ENCODE data around the gene PTPRG. TPM values are rescaled to one million over a fixed set of nuclear protein-coding genes. Genes with fewer than 3 reads are reported as not detected.

Gene PTPRG
- total RNA-seq (10 to 100 TPM; 69.2 to 88.4 TPM), polyA plus RNA-seq (ENCODE audit: insufficient read length in 6 of 6) (10 to 100 TPM; 50.9 to 65.1 (median 53.5) TPM)
- long read RNA-seq, donor 1, partial matches to known transcripts, result 22 of 24 reads
- long read RNA-seq, donor 1, other reads (novel, unspliced or antisense), result 0 of 24 reads
- long read RNA-seq, donor 2, partial matches to known transcripts, result 2,608 of 2,610 reads
- long read RNA-seq, donor 2, other reads (novel, unspliced or antisense), result 0 of 2,610 reads
- long read RNA-seq, donor 3, partial matches to known transcripts, result 0 of 1 reads
- long read RNA-seq, donor 3, other reads (novel, unspliced or antisense), result 0 of 1 reads
- long read RNA-seq, donor 4, partial matches to known transcripts, result 0 of 3 reads
- long read RNA-seq, donor 4, other reads (novel, unspliced or antisense), result 3 of 3 reads
- long read RNA-seq, donor 5, partial matches to known transcripts, result 1,739 of 1,740 reads
- long read RNA-seq, donor 5, other reads (novel, unspliced or antisense), result 0 of 1,740 reads
- long read RNA-seq, donor 6, result 0 reads
- long read RNA-seq, donor 7, result 0 reads
- long read RNA-seq, donor 8, partial matches to known transcripts, result 0 of 2 reads
- long read RNA-seq, donor 8, other reads (novel, unspliced or antisense), result 0 of 2 reads
- long read RNA-seq, donor 9, result 0 reads
- long read RNA-seq, donor 10, partial matches to known transcripts, result 1 of 6 reads
- long read RNA-seq, donor 10, other reads (novel, unspliced or antisense), result 5 of 6 reads
- long read RNA-seq, donor 11, partial matches to known transcripts, result 0 of 1 reads
- long read RNA-seq, donor 11, other reads (novel, unspliced or antisense), result 0 of 1 reads
- long read RNA-seq, donor 12, partial matches to known transcripts, result 1,206 of 1,206 reads
- long read RNA-seq, donor 12, other reads (novel, unspliced or antisense), result 0 of 1,206 reads

DNA sequence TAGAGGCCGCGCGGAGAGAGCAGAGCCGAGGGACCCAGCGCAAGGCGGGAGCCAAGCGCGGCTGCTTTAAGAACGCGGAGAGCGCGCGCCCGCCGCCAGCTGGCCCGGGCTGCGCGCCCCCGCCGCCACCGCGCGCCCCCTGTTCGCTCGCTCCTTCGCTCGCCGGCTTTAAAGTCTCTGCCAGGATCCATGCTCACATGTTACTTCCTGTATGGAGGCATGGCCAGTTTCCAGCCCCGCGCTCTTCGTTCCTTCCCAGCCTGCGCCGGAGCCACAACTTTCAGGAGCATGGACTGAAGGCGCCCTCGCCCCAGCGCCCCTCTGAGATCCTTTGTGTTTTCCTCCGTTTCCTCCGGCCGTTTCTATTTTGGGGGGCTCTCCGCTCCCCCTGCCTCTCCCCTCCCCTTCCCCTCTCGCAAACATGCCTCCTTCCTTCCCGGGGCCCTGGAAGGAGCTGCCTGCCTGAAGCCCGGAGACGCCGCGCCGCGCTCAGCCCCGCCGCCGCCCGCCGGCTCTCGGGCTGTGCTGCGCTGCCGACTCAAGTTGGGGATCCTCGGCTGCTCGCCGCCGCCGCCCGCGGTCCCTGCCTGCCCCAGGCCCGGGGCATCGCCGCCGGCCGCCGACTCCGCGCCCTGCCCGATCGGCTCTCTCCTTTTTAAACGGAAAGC lies at the start of gene PTPRG:
PTPRG (plus strand) TSS at position 198 of the 668 bp plus-strand sequence. CDS start 717 bp downstream, outside the sequence.
- peak; percentile 80 for ATAC-seq
- H3K4me1 ChIP-seq, result peaks cover 9 to 28% of the 10 kb centered on the region in 2 donors
- no peaks in the 10 kb centered on the region for H3K36me3 ChIP-seq
- TF ChIP-seq CTCF (IDR thresholded peaks at IDR 0.05), result no peak
- H3K27ac ChIP-seq, result peak within 1 kb of the TSS; percentile 90 to 95
- peak within 1 kb of the TSS; percentile 64 to 72 for H3K4me3 ChIP-seq
- peak; percentile 85 to 97 (median 90) for DNase-seq
- intact Hi-C loops (cut with DNase I), result loop anchor here in 1 of 2 donors (10.0 kb wide), 1 partner anchor 293 kb away; no protein-coding TSS in a partner anchor
- H3K9me3 ChIP-seq, result peaks cover 0 to 12% of the 10 kb centered on the region in 2 donors
- H3K27me3 ChIP-seq, result peaks cover 0 to 70% of the 10 kb centered on the region in 2 donors

DNA sequence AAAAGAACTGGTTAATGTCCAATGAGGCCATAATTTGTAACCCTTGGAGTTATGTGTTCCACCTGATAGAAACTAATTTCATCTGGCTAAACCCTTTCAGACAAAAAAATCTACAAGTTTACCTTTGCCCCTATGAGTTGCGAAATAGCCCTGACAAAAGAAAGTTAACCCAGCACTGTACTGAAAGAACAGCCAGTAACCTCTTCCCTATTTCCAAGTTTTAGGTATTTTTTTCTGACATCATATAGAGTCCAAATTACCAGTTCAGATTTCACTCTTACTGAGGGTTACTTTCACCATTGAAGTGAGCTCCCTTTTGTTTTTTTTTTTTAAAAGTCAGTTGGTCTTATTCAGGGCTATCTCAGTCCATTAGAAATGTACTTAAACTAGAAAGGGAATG lies 42.8 kb upstream of the PTPRG start:
- no peaks in the 10 kb centered on the region for H3K36me3 ChIP-seq
- no peak for DNase-seq
- H3K9me3 ChIP-seq, result no peaks in the 10 kb centered on the region
- intact Hi-C loops (cut with DNase I), result no loop called here
- H3K4me1 ChIP-seq, result no peaks in the 10 kb centered on the region
- no peak overlapping the region for H3K27ac ChIP-seq
- H3K4me3 ChIP-seq, result no peak overlapping the region
- TF ChIP-seq CTCF (IDR thresholded peaks at IDR 0.05), result no peak
- ATAC-seq, result no peak
- H3K27me3 ChIP-seq, result no peaks in the 10 kb centered on the region

DNA sequence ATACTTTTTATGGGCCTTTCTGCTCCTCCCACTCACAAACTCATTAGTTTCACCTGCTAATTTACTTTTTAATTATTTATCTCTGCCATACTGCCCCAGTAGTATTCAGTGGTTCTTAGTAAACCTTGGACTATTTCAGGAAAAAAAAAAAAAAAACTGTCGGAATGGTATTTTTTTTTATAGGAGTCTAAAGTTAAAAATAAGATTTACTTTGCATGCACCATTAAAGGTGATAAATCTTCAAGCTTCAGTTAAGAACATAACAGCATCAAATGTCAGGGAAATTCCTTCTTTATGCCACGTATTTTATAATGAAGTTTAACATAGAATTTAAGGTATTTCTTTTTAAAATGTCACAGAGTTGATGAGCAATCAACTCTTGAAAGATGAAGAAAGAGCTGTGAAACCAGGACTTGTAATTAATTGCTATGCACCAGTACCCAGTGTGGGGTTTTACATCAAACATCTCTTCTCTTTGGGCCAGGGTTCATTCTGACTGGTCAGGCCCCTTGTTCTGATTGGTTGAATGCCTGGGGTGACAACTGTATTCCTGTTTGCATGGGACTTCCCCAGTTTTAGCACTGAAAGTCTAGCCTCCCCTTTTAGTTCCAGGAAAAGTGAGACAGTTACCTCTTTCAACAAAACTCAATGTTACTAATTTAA lies 40.3 kb upstream of the PTPRG start:
- no peak for ATAC-seq
- no peaks in the 10 kb centered on the region for H3K27me3 ChIP-seq
- H3K9me3 ChIP-seq, result no peaks in the 10 kb centered on the region
- H3K4me3 ChIP-seq, result no peak overlapping the region
- no peak for TF ChIP-seq CTCF (IDR thresholded peaks at IDR 0.05)
- DNase-seq, result no peak
- no peaks in the 10 kb centered on the region for H3K4me1 ChIP-seq
- intact Hi-C loops (cut with DNase I), result no loop called here
- no peak overlapping the region for H3K27ac ChIP-seq
- no peaks in the 10 kb centered on the region for H3K36me3 ChIP-seq

GRCh38 chr3:61522060-61522459 lies 39.3 kb upstream of the PTPRG start:
- Histone ChIP-seq H3K36me3 (no peaks in the 10 kb centered on the region), H3K27ac (no peak overlapping the region), H3K9me3 (no peaks in the 10 kb centered on the region), H3K27me3 (no peaks in the 10 kb centered on the region), H3K4me3 (no peak overlapping the region), H3K4me1 (no peaks in the 10 kb centered on the region)
- intact Hi-C loops (cut with DNase I), result no loop called here
- ATAC-seq (no peak), DNase-seq (no peak)
- TF ChIP-seq CTCF (IDR thresholded peaks at IDR 0.05), result no peak

Data from left lung (tissue), 14 donors.